ENCODE results near the gene PTPRS. TPM values are rescaled to one million over a fixed set of nuclear protein-coding genes. Genes with fewer than 3 reads are reported as not detected.

The PTPRS gene
- total RNA-seq, 4 donors from 2014 or later = 52.8 to 304 (median 125) TPM

DNA sequence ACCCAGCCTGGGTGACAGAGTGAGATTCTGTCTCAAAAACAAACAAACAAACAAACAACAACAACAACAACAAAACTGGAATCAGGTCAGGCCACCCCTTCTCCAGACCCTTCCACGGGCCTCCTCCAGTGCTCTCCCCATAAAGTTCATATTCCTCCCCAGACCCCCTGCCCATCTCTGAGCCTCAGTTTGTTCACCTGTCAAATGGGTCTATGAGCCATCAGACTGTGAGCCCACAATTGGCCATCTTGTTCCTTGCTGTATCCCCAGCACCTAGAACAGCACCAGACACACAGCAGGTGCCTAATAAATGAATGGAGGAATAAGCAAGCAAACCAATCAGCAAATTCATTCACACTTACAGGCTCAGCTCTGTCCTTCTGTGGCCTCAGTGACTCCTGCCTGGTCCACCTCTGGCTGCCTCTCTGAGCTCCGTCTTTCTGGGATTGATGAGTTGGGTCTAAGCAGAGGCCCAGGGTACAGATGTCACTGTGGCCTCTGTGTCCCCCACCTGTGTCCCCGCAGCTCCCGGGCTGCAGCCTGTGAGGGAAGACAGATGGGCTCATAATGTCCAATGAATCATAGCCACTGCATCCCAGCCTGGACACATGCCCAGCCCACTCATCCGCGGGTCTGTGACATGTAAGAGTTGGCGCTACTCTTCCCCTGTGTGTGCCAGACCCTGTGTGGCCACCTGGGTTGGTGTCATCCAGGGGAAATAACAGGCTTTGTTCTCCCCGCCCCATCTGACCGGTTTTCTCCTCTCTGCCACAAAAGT, 19.6 kb upstream of the PTPRS start:
- H3K27me3 ChIP-seq = no peaks in the 10 kb centered on the region
- intact Hi-C loops (cut with DNase I; ENCODE audit: low total_unique reads) = no loop called here
- no peak overlapping the region for H3K27ac ChIP-seq
- no peak overlapping the region for H3K4me3 ChIP-seq
- no peak for DNase-seq
- TF ChIP-seq POLR2A (IDR thresholded peaks at IDR 0.05) = no peak
- TF ChIP-seq, protein P1, sequence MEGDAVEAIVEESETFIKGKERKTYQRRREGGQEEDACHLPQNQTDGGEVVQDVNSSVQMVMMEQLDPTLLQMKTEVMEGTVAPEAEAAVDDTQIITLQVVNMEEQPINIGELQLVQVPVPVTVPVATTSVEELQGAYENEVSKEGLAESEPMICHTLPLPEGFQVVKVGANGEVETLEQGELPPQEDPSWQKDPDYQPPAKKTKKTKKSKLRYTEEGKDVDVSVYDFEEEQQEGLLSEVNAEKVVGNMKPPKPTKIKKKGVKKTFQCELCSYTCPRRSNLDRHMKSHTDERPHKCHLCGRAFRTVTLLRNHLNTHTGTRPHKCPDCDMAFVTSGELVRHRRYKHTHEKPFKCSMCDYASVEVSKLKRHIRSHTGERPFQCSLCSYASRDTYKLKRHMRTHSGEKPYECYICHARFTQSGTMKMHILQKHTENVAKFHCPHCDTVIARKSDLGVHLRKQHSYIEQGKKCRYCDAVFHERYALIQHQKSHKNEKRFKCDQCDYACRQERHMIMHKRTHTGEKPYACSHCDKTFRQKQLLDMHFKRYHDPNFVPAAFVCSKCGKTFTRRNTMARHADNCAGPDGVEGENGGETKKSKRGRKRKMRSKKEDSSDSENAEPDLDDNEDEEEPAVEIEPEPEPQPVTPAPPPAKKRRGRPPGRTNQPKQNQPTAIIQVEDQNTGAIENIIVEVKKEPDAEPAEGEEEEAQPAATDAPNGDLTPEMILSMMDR (IDR thresholded peaks at IDR 0.05) = no peak
- H3K9me3 ChIP-seq = no peaks in the 10 kb centered on the region
- H3K36me3 ChIP-seq = no peaks in the 10 kb centered on the region
- H3K4me1 ChIP-seq = no peaks in the 10 kb centered on the region

DNA sequence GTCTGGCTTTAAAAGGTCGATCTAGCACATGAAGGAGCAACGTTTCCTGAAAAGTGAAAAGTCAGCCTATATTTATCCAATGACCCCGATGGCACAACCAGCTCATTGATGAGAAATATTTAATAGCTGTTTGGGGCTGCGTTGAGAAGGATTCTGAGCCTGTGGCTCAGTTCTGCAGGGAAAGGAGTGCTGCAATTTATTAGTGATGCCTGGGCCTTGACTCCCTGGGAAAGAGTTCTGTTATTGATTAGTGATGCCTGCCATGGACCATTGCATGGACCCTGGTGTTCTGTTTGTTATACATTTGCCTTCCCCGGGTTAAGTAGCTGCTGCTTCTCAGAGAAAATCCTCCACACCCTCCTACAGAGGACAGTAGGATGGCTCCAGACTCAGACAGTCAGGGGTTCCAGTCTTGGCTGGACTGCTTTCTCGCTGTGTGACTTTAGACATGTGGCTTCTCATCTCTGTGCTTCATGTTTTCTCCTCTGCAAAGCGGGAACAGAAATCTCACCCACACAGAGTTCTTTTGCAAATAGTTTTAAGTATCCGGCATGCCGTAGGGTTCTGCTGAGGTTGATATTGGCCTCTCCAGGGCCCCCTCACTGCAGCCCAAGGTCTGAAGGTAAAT, 17.7 kb upstream of the PTPRS start:
- no peaks in the 10 kb centered on the region for H3K4me1 ChIP-seq
- no peaks in the 10 kb centered on the region for H3K27me3 ChIP-seq
- intact Hi-C loops (cut with DNase I; ENCODE audit: low total_unique reads) = no loop called here
- no peaks in the 10 kb centered on the region for H3K36me3 ChIP-seq
- no peaks in the 10 kb centered on the region for H3K9me3 ChIP-seq
- TF ChIP-seq POLR2A (IDR thresholded peaks at IDR 0.05) = no peak
- TF ChIP-seq, protein P1 (IDR thresholded peaks at IDR 0.05) = no peak
- H3K27ac ChIP-seq = no peak overlapping the region
- H3K4me3 ChIP-seq = no peak overlapping the region
- DNase-seq = no peak

DNA sequence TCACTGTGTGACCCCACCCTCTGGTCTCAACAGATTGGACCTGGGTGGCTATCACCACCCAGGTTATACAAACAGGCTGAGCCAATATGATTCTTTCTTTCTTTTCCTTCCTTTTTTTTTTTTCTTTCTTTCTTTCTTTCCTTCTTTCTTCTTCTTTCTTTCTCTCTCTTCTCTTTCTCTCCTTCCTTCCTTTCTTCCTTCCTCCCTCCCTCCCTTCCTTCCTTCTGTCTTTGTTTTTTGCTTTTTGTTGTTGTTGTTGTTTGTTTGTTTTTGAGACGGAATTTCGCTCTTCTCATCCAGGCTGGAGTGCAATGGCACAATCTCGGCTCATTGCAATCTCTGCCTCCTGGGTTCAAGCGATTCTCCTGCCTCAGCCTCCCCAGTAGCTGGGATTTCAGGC, 17.0 kb upstream of the PTPRS start:
- Histone ChIP-seq H3K4me3 (no peak overlapping the region), H3K36me3 (no peaks in the 10 kb centered on the region), H3K27me3 (no peaks in the 10 kb centered on the region), H3K27ac (no peak overlapping the region), H3K9me3 (no peaks in the 10 kb centered on the region), H3K4me1 (no peaks in the 10 kb centered on the region)
- TF ChIP-seq, protein P1 (IDR thresholded peaks at IDR 0.05) = no peak
- no peak for TF ChIP-seq POLR2A (IDR thresholded peaks at IDR 0.05)
- no peak for DNase-seq
- intact Hi-C loops (cut with DNase I; ENCODE audit: low total_unique reads) = no loop called here

DNA sequence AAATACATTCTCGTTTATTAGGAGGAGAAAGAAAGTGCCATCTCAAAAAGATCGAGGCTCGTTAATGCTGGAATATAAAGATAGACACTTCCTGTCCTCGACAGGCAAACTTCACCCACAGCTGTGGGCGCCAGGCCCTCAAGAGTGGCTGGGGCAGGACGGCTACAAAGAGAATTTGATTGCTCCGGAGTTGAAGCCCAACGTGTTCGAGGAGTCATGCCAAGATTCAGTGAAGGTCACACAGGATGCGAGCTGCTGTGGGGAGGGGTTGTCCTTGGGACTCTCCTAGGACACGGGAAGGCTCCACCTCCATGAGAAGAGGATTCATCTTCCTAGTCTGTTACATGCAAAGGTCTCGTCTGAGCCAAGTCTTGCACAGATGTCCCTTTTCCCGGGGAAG, 16.3 kb upstream of the PTPRS start:
- TF ChIP-seq, protein P1 (IDR thresholded peaks at IDR 0.05) = no peak
- TF ChIP-seq POLR2A (IDR thresholded peaks at IDR 0.05) = no peak
- intact Hi-C loops (cut with DNase I; ENCODE audit: low total_unique reads) = no loop called here
- no peak overlapping the region for H3K4me3 ChIP-seq
- no peaks in the 10 kb centered on the region for H3K4me1 ChIP-seq
- DNase-seq = no peak
- H3K27ac ChIP-seq = no peak overlapping the region
- H3K27me3 ChIP-seq = no peaks in the 10 kb centered on the region
- no peaks in the 10 kb centered on the region for H3K9me3 ChIP-seq
- H3K36me3 ChIP-seq = no peaks in the 10 kb centered on the region

DNA sequence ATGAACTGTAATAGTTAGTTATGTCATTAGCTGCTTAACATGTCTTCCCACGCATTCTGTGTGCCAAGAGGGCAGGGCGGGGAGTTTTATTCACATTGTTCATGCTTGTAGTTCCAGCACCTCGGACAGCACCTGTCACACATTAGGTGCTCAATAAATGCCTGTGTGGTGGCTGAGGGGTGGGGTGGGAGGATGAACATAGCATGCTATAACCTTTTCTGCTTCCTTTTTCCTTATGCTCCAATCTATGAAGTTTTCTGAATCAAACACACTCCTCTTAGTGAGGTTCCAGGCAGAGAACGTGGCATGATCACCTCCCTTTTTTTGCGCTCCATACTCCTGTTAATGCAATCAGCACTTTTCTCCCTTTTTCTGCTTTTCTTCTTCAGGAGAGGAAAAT, 15.8 kb upstream of the PTPRS start:
- Histone ChIP-seq H3K4me3 (no peak overlapping the region), H3K27ac (no peak overlapping the region), H3K27me3 (no peaks in the 10 kb centered on the region), H3K9me3 (no peaks in the 10 kb centered on the region), H3K36me3 (no peaks in the 10 kb centered on the region), H3K4me1 (no peaks in the 10 kb centered on the region)
- intact Hi-C loops (cut with DNase I; ENCODE audit: low total_unique reads) = no loop called here
- DNase-seq = no peak
- TF ChIP-seq, protein P1 (IDR thresholded peaks at IDR 0.05) = no peak
- TF ChIP-seq POLR2A (IDR thresholded peaks at IDR 0.05) = no peak
